SK-N-SH (cell line): ENCODE measurements around the gene MRPL46. TPM values are rescaled to one million over a fixed set of nuclear protein-coding genes. Genes with fewer than 3 reads are reported as not detected.

ENCODE experiments used
- CTCF ChIA-PET: fragments of 300-600, 350-600 bp; formaldehyde crosslinking; extraction: SDS; loops from one replicate; lab custom pipeline; 2021; lab: Yijun Ruan, JAX
- POLR2A ChIA-PET: fragments of 350-600 bp; sonication (Branson Sonifier 250); formaldehyde crosslinking; extraction: SDS; loops from one replicate; lab custom pipeline; 2020; ENCODE audit warnings: antibody characterized with exemption, inconsistent platforms; lab: Yijun Ruan, JAX
- DNase-seq: peaks from one replicate; pipeline ENCODE4 v3.0.0; 2012
- H2AFZ ChIP-seq: fragments of 200-600 bp; sonication (generic); 2 replicates; pipeline ENCODE4 v1.8.1; 2016; ENCODE audit warnings: antibody characterized with exemption, mild to moderate bottlenecking, low read depth
- H3F3A ChIP-seq: fragments of 200-600 bp; sonication (generic); replicated peaks from 2 replicates; pipeline ENCODE3; 2016; ENCODE audit warnings: antibody characterized with exemption, mild to moderate bottlenecking; ENCODE audit not compliant: insufficient read depth
- H3K27ac ChIP-seq, 2 experiments: fragments of 200-500 bp in 1 of 2; fragments of 200-600 bp in 1 of 2; sonication (Bioruptor generic) in 1 of 2; sonication (generic), shearing (Covaris generic) in 1 of 2; 2 replicates each; pipeline versions ENCODE4 v1.5.1 to v1.6.1; 2014 to 2016; ENCODE audit warnings: low read depth in 2 of 2, inconsistent platforms in 1 of 2, low read length in 1 of 2, mild to moderate bottlenecking in 1 of 2, mixed read lengths in 1 of 2
- H3K27me3 ChIP-seq: fragments of 200-600 bp; sonication (generic), shearing (Covaris generic); 2 replicates; pipeline ENCODE4 v1.6.1; 2016; ENCODE audit warnings: mixed run types; ENCODE audit not compliant: insufficient read depth
- H3K36me3 ChIP-seq, 2 experiments: fragments of 200-500 bp in 1 of 2; fragments of 200-600 bp in 1 of 2; sonication (Bioruptor generic) in 1 of 2; sonication (generic) in 1 of 2; replicated peaks in 1 of 2; 2 replicates each; pipeline versions ENCODE3 to v1.5.1; 2014 to 2016; ENCODE audit warnings: low read length in 1 of 2, mild to moderate bottlenecking in 1 of 2; ENCODE audit not compliant: insufficient read depth in 2 of 2, control insufficient read depth in 1 of 2
- H3K4me1 ChIP-seq, 2 experiments: fragments of 200-500 bp in 1 of 2; fragments of 200-600 bp in 1 of 2; sonication (Bioruptor generic) in 1 of 2; sonication (generic), shearing (Covaris generic) in 1 of 2; 2 replicates each; pipeline versions ENCODE4 v1.5.1 to v1.6.1; 2014 to 2016; ENCODE audit warnings: low read depth in 1 of 2, low read length in 1 of 2, mixed run types in 1 of 2; ENCODE audit not compliant: insufficient read depth in 2 of 2, control insufficient read depth in 1 of 2
- H3K4me2 ChIP-seq: fragments of 200-600 bp; sonication (generic), shearing (Covaris generic); 2 replicates; pipeline ENCODE4 v1.6.1; 2017; ENCODE audit warnings: mixed run types
- H3K4me3 ChIP-seq, 2 experiments: fragments of 200-500 bp in 1 of 2; fragments of 200-600 bp in 1 of 2; sonication (Bioruptor generic) in 1 of 2; sonication (generic), shearing (Covaris generic) in 1 of 2; 2 replicates each; pipeline versions ENCODE4 v1.5.1 to v1.8.1; 2014 to 2016; ENCODE audit warnings: low read depth in 2 of 2, inconsistent platforms in 1 of 2, low read length in 1 of 2, mild to moderate bottlenecking in 1 of 2, mixed read lengths in 1 of 2, moderate library complexity in 1 of 2
- H3K79me2 ChIP-seq: fragments of 200-600 bp; sonication (generic); 2 replicates; pipeline ENCODE4 v1.8.1; 2017; ENCODE audit warnings: mild to moderate bottlenecking; ENCODE audit not compliant: insufficient read depth
- H3K9ac ChIP-seq: fragments of 200-600 bp; sonication (generic); 2 replicates; pipeline ENCODE4 v1.6.1; 2017; ENCODE audit warnings: mixed run types
- H3K9me2 ChIP-seq: fragments of 200-600 bp; sonication (generic); 2 replicates; pipeline ENCODE4 v1.6.1; 2017; ENCODE audit warnings: mixed run types
- H3K9me3 ChIP-seq: fragments of 200-600 bp; sonication (generic); 2 replicates; pipeline ENCODE4 v1.6.1; 2017; ENCODE audit warnings: mixed run types, mild to moderate bottlenecking, moderate library complexity
- H4K20me1 ChIP-seq: fragments of 200-600 bp; sonication (generic); 2 replicates; pipeline ENCODE4 v1.6.1; 2017; ENCODE audit warnings: mild to moderate bottlenecking, mixed run types; ENCODE audit not compliant: insufficient read depth
- CHD2 ChIP-seq: fragments of 150-350 bp; IDR thresholded peaks from 2 replicates; pipeline ENCODE4 v1.6.1; 2018; ENCODE audit warnings: low read length; ENCODE audit not compliant: partially characterized antibody
- ELF1 ChIP-seq: IDR thresholded peaks from 2 replicates; pipeline ENCODE4 v1.4.0; 2012
- EZH2phosphoT487 ChIP-seq: fragments of 200-600 bp; sonication (generic); IDR thresholded peaks from 2 replicates; pipeline ENCODE4 v1.6.1; 2017; ENCODE audit warnings: low read depth, mixed run types, mild to moderate bottlenecking, antibody characterized with exemption, moderate library complexity, borderline replicate concordance
- FOXM1 ChIP-seq: IDR thresholded peaks from 2 replicates; pipeline ENCODE4 v1.4.0; 2012; ENCODE audit warnings: low read depth, mild to moderate bottlenecking
- MEF2A ChIP-seq: IDR thresholded peaks from 2 replicates; pipeline ENCODE4 v1.4.0; 2012; ENCODE audit warnings: low read depth, borderline replicate concordance
- POLR2AphosphoS5 ChIP-seq: IDR thresholded peaks from 2 replicates; pipeline ENCODE4 v1.6.1; 2012; ENCODE audit warnings: low read depth, low read length
- RXRA ChIP-seq: IDR thresholded peaks from 2 replicates; pipeline ENCODE4 v1.4.0; 2012; ENCODE audit warnings: low read depth, mild to moderate bottlenecking, borderline replicate concordance
- SMC3 ChIP-seq: IDR thresholded peaks from 2 replicates; pipeline ENCODE4 v1.6.1; 2012; ENCODE audit warnings: low read depth, low read length, improper control_type of control experiment
- TEAD4 ChIP-seq: IDR thresholded peaks from 2 replicates; pipeline ENCODE4 v1.4.0; 2012; ENCODE audit warnings: mild to moderate bottlenecking, borderline replicate concordance; ENCODE audit not compliant: insufficient read depth
- WGBS: methylation state at CpG from one replicate; pipeline ENCODE4 v1.1.6; 2017; ENCODE audit warnings: low lambda C conversion rate; 5-methylcytosine and 5-hydroxymethylcytosine counted together
- polyA plus RNA-seq, 3 experiments: library from polyadenylated mRNA; depleted of rRNA; stranded (reverse); fragments of >200 nt; gene quantifications; 2 replicates each; pipeline ENCODE4 v1.2.3, GENCODE V29; 2012
- TF ChIP-seq, protein P1 (sequence below): fragments of 200-600 bp; sonication (generic); IDR thresholded peaks from 2 replicates; pipeline ENCODE4 v1.6.1; 2017; ENCODE audit warnings: antibody characterized with exemption, mild to moderate bottlenecking, moderate library complexity
- TF ChIP-seq, protein P2 (sequence below): IDR thresholded peaks from 2 replicates; pipeline ENCODE4 v1.4.0; 2012; ENCODE audit warnings: low read depth

Gene MRPL46
- polyA plus RNA-seq, 1 of the 3 experiments (the other 2 are of a cell fraction), result 33.8 TPM

DNA sequence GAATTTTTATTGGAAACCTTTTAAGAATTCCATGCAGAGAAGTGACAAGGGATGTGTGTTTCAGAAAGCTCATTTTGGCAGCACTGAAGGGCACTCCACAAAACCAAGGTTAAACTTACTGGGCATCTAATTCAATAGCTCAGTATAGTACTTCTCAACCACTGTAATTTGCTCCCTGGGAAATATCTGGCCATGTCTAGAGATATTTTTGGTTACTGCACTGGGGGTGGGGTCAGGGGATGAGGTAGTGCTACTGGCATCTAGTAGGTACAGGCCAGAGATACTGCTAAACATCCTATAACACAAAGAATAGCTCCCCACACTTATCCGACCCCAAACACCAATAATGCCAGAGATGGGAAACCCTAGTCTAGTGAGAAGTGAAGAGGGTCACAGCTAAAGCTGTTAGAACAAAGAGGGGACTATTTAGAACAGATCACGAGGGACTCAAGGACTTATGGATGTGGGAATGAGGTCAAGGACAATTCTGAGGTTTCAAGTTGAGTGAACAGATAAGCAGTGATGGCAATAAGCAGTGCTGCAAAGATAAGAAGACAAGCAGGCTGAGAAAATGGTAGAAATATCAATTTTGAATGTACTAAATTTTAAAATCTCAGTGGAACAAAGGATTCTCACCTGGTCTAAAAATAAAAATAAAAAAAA, 3.2 kb downstream of the MRPL46 start:
- H3K4me3 ChIP-seq, result no peak overlapping the region
- no peak for DNase-seq
- CTCF ChIA-PET, result interaction anchor here (0.8 to 5.2 kb wide), 3 partner anchors 10 to 189 kb away, joined by 3 to 31 read pairs (median 4); no protein-coding TSS in a partner anchor
- H3K4me1 ChIP-seq, result peaks cover 8 to 17% of the 10 kb centered on the region in 2 experiments; a peak in 3 of 4 replicates
- WGBS, result 69% methylated on average over 2 of the region's 2 CpGs
- peaks cover 9% of the 10 kb centered on the region for H3F3A ChIP-seq
- H2AFZ ChIP-seq, result no peak overlapping the region
- H3K9me2 ChIP-seq, result no peaks in the 10 kb centered on the region
- H3K4me2 ChIP-seq, result no peak overlapping the region
- H3K27me3 ChIP-seq, result no peaks in the 10 kb centered on the region
- TF ChIP-seq CHD2 (no peak), POLR2AphosphoS5 (no peak), ELF1 (no peak)
- H3K27ac ChIP-seq, result no peak overlapping the region
- H3K9ac ChIP-seq, result no peak overlapping the region
- H3K36me3 ChIP-seq, result peaks cover 21 to 65% of the 10 kb centered on the region in 2 experiments
- H3K9me3 ChIP-seq, result no peaks in the 10 kb centered on the region
- POLR2A ChIA-PET, result no interaction called here
- H3K79me2 ChIP-seq, result peaks cover 27% of the 10 kb centered on the region
- H4K20me1 ChIP-seq, result no peaks in the 10 kb centered on the region

DNA sequence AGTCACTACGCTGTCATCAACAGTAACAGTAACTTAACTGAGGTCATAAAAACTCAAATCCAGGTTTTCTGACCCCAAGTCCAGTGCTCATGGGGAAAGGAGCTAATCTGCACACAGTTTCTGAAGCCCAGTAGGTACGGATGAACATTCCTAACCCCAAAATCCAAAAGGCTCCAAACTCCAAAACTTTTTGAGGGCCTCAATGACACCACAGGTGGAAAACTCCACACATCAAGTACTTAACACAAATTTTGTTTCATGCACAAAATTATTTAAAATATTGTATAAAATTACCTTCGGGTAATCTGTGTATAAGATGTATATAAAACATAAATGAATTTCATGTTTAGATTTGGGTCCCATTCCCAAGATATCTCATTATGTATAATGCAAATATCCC, 10.5 kb downstream of the MRPL46 start:
- H3K9ac ChIP-seq, result no peak overlapping the region
- H3K4me2 ChIP-seq, result no peak overlapping the region
- no peak overlapping the region for H3K27ac ChIP-seq
- H2AFZ ChIP-seq, result no peak overlapping the region
- H3F3A ChIP-seq, result no peaks in the 10 kb centered on the region
- H3K27me3 ChIP-seq, result no peaks in the 10 kb centered on the region
- WGBS, result 94% methylated on average over 3 of the region's 3 CpGs
- TF ChIP-seq SMC3 (no peak), EZH2phosphoT487 (no peak), TEAD4 (no peak), MEF2A (no peak), RXRA (no peak), FOXM1 (no peak)
- TF ChIP-seq, protein P1, sequence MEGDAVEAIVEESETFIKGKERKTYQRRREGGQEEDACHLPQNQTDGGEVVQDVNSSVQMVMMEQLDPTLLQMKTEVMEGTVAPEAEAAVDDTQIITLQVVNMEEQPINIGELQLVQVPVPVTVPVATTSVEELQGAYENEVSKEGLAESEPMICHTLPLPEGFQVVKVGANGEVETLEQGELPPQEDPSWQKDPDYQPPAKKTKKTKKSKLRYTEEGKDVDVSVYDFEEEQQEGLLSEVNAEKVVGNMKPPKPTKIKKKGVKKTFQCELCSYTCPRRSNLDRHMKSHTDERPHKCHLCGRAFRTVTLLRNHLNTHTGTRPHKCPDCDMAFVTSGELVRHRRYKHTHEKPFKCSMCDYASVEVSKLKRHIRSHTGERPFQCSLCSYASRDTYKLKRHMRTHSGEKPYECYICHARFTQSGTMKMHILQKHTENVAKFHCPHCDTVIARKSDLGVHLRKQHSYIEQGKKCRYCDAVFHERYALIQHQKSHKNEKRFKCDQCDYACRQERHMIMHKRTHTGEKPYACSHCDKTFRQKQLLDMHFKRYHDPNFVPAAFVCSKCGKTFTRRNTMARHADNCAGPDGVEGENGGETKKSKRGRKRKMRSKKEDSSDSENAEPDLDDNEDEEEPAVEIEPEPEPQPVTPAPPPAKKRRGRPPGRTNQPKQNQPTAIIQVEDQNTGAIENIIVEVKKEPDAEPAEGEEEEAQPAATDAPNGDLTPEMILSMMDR, result no peak
- TF ChIP-seq, protein P2, sequence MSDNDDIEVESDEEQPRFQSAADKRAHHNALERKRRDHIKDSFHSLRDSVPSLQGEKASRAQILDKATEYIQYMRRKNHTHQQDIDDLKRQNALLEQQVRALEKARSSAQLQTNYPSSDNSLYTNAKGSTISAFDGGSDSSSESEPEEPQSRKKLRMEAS, result no peak
- H3K36me3 ChIP-seq, result peaks cover 16 to 36% of the 10 kb centered on the region in 2 experiments
- DNase-seq, result no peak
- H3K79me2 ChIP-seq, result no peaks in the 10 kb centered on the region
- H3K4me3 ChIP-seq, result no peak overlapping the region
- H3K9me2 ChIP-seq, result no peaks in the 10 kb centered on the region
- no peaks in the 10 kb centered on the region for H3K9me3 ChIP-seq
- H4K20me1 ChIP-seq, result no peaks in the 10 kb centered on the region
- ChIA-PET CTCF (interaction anchor here (0.7 to 10.3 kb wide), 3 partner anchors 39 to 1541 kb away, joined by 3 to 195 read pairs (median 3); partner anchors contain the start of gene NTRK3), POLR2A (no interaction called here)
- peaks cover 0 to 11% of the 10 kb centered on the region in 2 experiments; a peak in 1 of 4 replicates for H3K4me1 ChIP-seq
